HUES64 (cell line): ENCODE data around the gene GRK5.
"Not testable (repeated sequence)": the region's sequence is repeated elsewhere in the genome, so short reads cannot be mapped to it uniquely, and the experiment has no call there.

ENCODE experiments used
- H3K27ac ChIP-seq: 2 replicates; pipeline ENCODE4 v1.7.0; 2013; ENCODE audit warnings: low read depth, low read length, inconsistent platforms
- H3K27me3 ChIP-seq: 2 replicates; pipeline ENCODE4 v1.6.1; 2013; ENCODE audit warnings: mild to moderate bottlenecking, low read length; ENCODE audit not compliant: insufficient read depth
- H3K36me3 ChIP-seq: 2 replicates; pipeline ENCODE4 v1.6.1; 2013; ENCODE audit warnings: mild to moderate bottlenecking, low read length; ENCODE audit not compliant: insufficient read depth
- H3K4me1 ChIP-seq: 2 replicates; pipeline ENCODE4 v1.6.1; 2013; ENCODE audit warnings: mild to moderate bottlenecking, low read length, moderate library complexity; ENCODE audit not compliant: insufficient read depth
- H3K4me3 ChIP-seq: 2 replicates; pipeline ENCODE4 v1.5.1; 2013; ENCODE audit warnings: mild to moderate bottlenecking, low read length, moderate library complexity
- H3K9ac ChIP-seq: 2 replicates; pipeline ENCODE4 v1.6.1; 2013; ENCODE audit warnings: mild to moderate bottlenecking, low read depth, low read length
- H3K9me3 ChIP-seq: 2 replicates; pipeline ENCODE4 v1.6.1; 2013; ENCODE audit warnings: low read depth, low read length; ENCODE audit not compliant: insufficient read depth
- WGBS: fragments of 150-250, 120-280 bp; methylation state at CpG from one replicate; pipeline ENCODE4 v1.1.7; 2013; ENCODE audit warnings: missing lambda C conversion rate; 5-methylcytosine and 5-hydroxymethylcytosine counted together

GRK5 gene

GRCh38 chr10:119428789-119429188 lies 221.4 kb downstream of the GRK5 start:
- no peak overlapping the region for H3K27ac ChIP-seq
- H3K27me3 ChIP-seq: no peaks in the 10 kb centered on the region
- H3K9me3 ChIP-seq: peaks cover 3% of the 10 kb centered on the region
- no peak overlapping the region for H3K9ac ChIP-seq
- no peaks in the 10 kb centered on the region for H3K4me1 ChIP-seq
- H3K36me3 ChIP-seq: peaks cover 4% of the 10 kb centered on the region; the same call in 1 of the 2 replicates
- 89% methylated on average over 14 of the region's 14 CpGs for WGBS
- no peak overlapping the region for H3K4me3 ChIP-seq

- peaks cover 6% of the 10 kb centered on the region for H3K9me3 ChIP-seq
- no peak overlapping the region for H3K4me3 ChIP-seq
- peaks cover 4% of the 10 kb centered on the region; the same call in 1 of the 2 replicates for H3K36me3 ChIP-seq
- no peak overlapping the region for H3K27ac ChIP-seq
- no peaks in the 10 kb centered on the region for H3K27me3 ChIP-seq
- no peaks in the 10 kb centered on the region for H3K4me1 ChIP-seq
- no peak overlapping the region for H3K9ac ChIP-seq
- WGBS: 79% methylated on average over 8 of the region's 8 CpGs
These were observed 222.4 kb downstream of the GRK5 start for GRCh38 chr10:119429771-119430170.

GRCh38 chr10:119431034-119431772 lies 223.8 kb downstream of the GRK5 start:
- Histone ChIP-seq H3K9ac (no peak overlapping the region), H3K27me3 (no peaks in the 10 kb centered on the region), H3K27ac (no peak overlapping the region), H3K36me3 (peaks cover 4% of the 10 kb centered on the region; the same call in 1 of the 2 replicates), H3K9me3 (peaks cover 12% of the 10 kb centered on the region), H3K4me1 (no peaks in the 10 kb centered on the region), H3K4me3 (no peak overlapping the region)
- 86% methylated on average over 22 of the region's 22 CpGs for WGBS

GRCh38 chr10:119431773-119432135 lies 224.4 kb downstream of the GRK5 start:
- H3K36me3 ChIP-seq: peaks cover 2% of the 10 kb centered on the region; the same call in 1 of the 2 replicates
- peaks cover 12% of the 10 kb centered on the region for H3K9me3 ChIP-seq
- H3K27ac ChIP-seq: no peak overlapping the region
- H3K4me1 ChIP-seq: no peaks in the 10 kb centered on the region
- WGBS: 83% methylated on average over 3 of the region's 3 CpGs
- no peak overlapping the region for H3K9ac ChIP-seq
- H3K4me3 ChIP-seq: no peak overlapping the region
- no peaks in the 10 kb centered on the region for H3K27me3 ChIP-seq

DNA sequence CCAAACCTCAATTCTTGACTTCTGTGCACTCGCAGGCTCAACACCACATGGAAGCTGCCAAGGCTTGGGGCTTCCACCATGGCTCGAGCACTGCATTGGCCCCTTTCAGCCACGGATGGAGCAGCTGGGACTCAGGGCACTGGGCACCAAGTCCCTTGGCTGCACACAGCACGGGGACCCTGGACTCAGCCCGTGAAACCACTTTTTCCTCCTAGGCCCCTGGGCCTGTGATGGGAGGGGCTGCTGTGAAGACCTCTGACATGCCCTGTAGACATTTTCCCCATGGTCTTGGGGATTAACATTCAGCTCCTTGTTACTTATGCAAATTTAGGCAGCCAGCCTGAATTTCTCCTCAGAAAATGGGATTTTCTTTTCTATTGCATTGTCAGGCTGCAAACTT lies 227.6 kb downstream of the GRK5 start:
- not testable (repeated sequence) for H3K27me3 ChIP-seq, H3K4me1 ChIP-seq, H3K27ac ChIP-seq, H3K36me3 ChIP-seq, H3K9ac ChIP-seq, H3K4me3 ChIP-seq
- H3K9me3 ChIP-seq: peaks cover 12% of the 10 kb centered on the region
- 90% methylated on average over 5 of the region's 5 CpGs for WGBS

GRCh38 chr10:119438717-119439116 lies 231.3 kb downstream of the GRK5 start:
- no peaks in the 10 kb centered on the region for H3K27me3 ChIP-seq
- no peak overlapping the region for H3K27ac ChIP-seq
- peaks cover 10% of the 10 kb centered on the region for H3K9me3 ChIP-seq
- no peak overlapping the region for H3K4me3 ChIP-seq
- no peak overlapping the region for H3K9ac ChIP-seq
- H3K4me1 ChIP-seq: no peaks in the 10 kb centered on the region
- 91% methylated on average over 2 of the region's 2 CpGs for WGBS
- H3K36me3 ChIP-seq: no peaks in the 10 kb centered on the region

DNA sequence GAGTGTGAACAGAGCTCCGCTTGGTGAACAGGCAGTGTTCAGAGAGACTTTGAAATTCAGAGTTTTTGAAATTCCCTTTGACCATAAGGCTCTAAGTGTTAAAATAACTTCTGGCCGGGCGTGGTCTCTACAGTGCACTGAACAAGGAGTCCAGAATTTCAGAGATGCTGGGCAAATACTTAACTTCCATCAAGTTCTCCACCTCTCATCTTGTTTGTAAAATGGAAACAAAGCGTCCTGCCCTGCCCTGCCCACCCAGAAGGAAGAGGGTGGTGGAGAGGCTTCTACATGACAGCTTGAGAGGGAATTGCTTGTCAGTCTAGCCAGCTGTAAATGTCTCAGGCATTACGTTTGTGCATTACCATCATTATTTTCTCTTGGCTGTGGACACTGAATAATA lies 232.6 kb downstream of the GRK5 start:
- H3K36me3 ChIP-seq: no peaks in the 10 kb centered on the region
- H3K9me3 ChIP-seq: peaks cover 4% of the 10 kb centered on the region; the same call in 1 of the 2 replicates
- H3K27ac ChIP-seq: no peak overlapping the region
- H3K4me3 ChIP-seq: no peak overlapping the region
- no peaks in the 10 kb centered on the region for H3K4me1 ChIP-seq
- H3K27me3 ChIP-seq: no peaks in the 10 kb centered on the region
- H3K9ac ChIP-seq: no peak overlapping the region
- WGBS: 92% methylated on average over 5 of the region's 5 CpGs

GRCh38 chr10:119441151-119441821 lies 233.9 kb downstream of the GRK5 start:
- H3K36me3 ChIP-seq: no peaks in the 10 kb centered on the region
- WGBS: 89% methylated on average over 18 of the region's 18 CpGs
- no peaks in the 10 kb centered on the region for H3K4me1 ChIP-seq
- no peaks in the 10 kb centered on the region for H3K9me3 ChIP-seq
- H3K4me3 ChIP-seq: no peak overlapping the region
- H3K27me3 ChIP-seq: no peaks in the 10 kb centered on the region
- no peak overlapping the region for H3K9ac ChIP-seq
- H3K27ac ChIP-seq: no peak overlapping the region

DNA sequence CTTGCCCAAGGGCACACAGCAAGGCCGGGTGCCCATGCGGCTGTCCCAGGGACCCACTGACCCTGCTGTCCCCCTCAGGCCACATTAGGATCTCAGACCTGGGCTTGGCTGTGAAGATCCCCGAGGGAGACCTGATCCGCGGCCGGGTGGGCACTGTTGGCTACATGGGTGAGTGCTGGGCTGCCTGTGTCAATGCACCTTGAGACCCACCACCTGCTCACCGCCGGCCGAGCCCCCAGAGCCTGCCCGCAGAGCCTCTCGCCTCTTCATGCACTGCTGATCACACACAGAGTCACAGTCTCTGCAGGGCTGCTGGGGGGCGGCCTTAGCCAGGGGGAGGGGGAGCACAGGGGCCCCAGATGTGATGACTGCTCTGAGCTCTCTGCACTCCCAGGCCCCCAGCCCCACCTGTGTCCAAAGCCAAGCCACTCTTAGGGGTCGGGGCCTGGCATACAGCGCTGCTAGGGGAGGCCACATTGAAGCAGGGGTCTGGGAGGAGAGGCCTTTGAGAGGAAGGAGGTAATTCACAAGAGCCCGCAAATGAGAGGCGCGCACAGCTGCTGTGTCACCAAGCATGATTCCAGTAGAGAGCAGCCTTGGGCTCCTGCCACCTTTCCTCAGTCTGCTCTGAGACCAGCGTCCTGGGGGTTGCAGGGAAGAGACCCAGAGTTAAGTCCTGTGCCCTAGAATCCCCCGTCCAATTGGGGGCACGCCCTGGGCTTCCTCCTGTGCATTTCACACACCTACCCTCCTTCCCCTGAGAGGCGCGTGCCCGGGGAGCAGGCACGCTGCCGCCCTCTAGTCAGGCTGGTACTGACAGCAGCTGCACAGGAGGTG lies 234.8 kb downstream of the GRK5 start:
- no peak overlapping the region for H3K27ac ChIP-seq
- 84% methylated on average over 25 of the region's 25 CpGs for WGBS
- no peaks in the 10 kb centered on the region for H3K9me3 ChIP-seq
- no peaks in the 10 kb centered on the region for H3K4me1 ChIP-seq
- no peaks in the 10 kb centered on the region for H3K36me3 ChIP-seq
- H3K4me3 ChIP-seq: no peak overlapping the region
- H3K27me3 ChIP-seq: no peaks in the 10 kb centered on the region
- no peak overlapping the region for H3K9ac ChIP-seq

- H3K27me3 ChIP-seq: no peaks in the 10 kb centered on the region
- 93% methylated on average over 4 of the region's 4 CpGs for WGBS
- H3K4me1 ChIP-seq: no peaks in the 10 kb centered on the region; the same call in 1 of the 2 replicates
- no peak overlapping the region for H3K27ac ChIP-seq
- no peak overlapping the region for H3K9ac ChIP-seq
- no peaks in the 10 kb centered on the region for H3K9me3 ChIP-seq
- no peaks in the 10 kb centered on the region for H3K36me3 ChIP-seq
- no peak overlapping the region for H3K4me3 ChIP-seq
These were observed 235.3 kb downstream of the GRK5 start for GRCh38 chr10:119442758-119443060.

DNA sequence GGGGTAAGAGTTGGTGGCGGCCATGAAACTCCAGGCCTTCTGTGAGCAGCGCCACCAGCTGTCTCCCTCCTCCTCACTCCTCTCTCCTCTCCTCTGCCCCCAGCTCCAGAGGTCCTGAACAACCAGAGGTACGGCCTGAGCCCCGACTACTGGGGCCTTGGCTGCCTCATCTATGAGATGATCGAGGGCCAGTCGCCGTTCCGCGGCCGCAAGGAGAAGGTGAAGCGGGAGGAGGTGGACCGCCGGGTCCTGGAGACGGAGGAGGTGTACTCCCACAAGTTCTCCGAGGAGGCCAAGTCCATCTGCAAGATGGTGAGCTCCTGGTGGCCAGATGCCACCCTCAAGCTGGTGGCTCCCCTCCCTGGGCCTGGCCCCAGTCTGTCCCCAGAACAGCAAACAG lies 236.1 kb downstream of the GRK5 start:
- no peaks in the 10 kb centered on the region for H3K36me3 ChIP-seq
- no peaks in the 10 kb centered on the region; the same call in 1 of the 2 replicates for H3K4me1 ChIP-seq
- H3K27ac ChIP-seq: no peak overlapping the region
- no peak overlapping the region for H3K9ac ChIP-seq
- no peak overlapping the region for H3K4me3 ChIP-seq
- H3K27me3 ChIP-seq: no peaks in the 10 kb centered on the region
- H3K9me3 ChIP-seq: no peaks in the 10 kb centered on the region
- 93% methylated on average over 14 of the region's 15 CpGs for WGBS
